GM21381 (cell line): ENCODE measurements around the gene PIP5K1A.

Experiments used
- ATAC-seq: cut with Tn5 transposase; IDR thresholded peaks from one replicate; pipeline ENCODE4 v1.9.1; 2021; ENCODE audit warnings: mild to moderate bottlenecking, moderate library complexity; ENCODE audit not compliant: unreplicated experiment

Gene PIP5K1A

GRCh38 chr1:151288502-151288901, 90.2 kb downstream of the PIP5K1A start:
- ATAC-seq, result no peak

DNA sequence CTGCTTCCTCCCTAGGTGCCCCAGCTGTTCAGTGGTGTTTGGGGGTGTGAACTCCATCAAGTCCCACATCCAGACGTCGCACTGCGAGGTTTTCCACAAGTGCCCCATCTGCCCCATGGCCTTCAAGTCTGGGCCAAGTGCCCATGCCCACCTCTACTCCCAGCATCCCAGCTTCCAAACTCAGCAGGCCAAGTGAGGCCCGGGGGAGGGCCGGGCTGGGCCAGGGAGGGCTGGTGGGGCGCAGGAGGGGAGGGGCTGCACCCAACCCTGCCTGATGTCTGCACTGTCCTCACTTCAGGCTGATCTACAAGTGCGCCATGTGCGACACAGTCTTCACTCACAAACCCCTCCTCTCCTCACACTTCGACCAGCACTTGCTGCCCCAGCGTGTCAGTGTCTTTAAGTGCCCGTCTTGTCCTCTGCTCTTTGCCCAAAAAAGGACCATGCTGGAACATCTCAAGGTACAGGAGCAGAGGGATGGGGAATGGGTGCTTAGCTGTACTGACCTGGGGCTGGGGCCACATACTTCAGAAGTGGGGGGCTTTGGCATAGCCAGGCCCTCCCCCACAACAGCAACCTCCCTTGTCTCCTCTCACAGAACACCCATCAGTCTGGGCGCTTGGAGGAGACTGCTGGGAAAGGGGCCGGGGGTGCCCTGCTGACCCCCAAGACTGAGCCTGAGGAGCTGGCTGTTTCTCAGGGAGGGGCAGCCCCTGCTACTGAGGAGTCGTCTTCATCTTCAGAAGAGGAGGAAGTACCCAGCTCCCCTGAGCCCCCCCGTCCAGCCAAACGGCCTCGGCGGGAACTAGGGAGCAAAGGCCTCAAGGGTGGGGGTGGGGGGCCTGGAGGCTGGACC, 91.0 kb downstream of the PIP5K1A start:
- no peak for ATAC-seq

GRCh38 chr1:151289991-151290708, 91.8 kb downstream of the PIP5K1A start:
- no peak for ATAC-seq

- ATAC-seq, result no peak
These were observed 92.5 kb downstream of the PIP5K1A start for GRCh38 chr1:151290709-151291303.

DNA sequence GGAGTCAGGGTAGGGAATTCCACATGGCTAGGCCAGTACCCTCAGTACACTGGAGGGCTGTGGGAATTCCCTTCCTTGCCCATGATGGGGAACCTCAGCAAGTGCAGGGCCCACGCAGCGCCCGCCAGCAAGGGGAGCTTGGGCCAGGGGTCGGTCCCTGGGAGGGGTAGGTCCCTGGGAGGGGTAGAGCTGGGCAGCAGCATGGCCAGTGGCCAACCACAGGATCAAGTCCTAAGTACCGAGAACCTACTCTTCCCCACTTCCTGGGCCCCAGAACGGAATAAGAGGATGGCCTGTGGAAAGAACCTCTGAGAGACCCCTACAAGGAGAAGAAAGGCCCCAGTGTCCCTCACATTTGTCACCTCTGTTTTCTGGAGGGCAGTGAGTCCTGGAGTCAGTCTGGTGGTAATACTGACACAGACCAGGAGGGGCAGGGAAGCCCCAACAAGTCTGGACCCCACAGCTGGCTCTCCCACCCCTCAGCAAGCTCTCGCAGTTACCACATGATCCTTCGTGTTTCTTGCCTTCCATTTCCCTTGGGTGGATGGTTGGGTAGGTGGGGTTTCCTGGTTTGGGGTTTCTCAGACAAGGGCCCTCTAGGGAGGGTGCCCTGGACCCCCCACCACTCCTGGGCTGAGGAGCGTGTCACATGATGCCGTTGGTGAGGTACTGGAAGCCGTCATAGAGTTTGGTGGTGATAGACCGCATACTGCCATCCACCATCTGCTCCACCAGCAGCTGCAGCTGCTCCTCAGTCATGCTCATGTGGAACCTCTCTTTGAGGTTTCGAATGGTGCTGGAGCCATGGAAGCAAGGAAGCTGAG, 94.1 kb downstream of the PIP5K1A start:
- no peak for ATAC-seq

DNA sequence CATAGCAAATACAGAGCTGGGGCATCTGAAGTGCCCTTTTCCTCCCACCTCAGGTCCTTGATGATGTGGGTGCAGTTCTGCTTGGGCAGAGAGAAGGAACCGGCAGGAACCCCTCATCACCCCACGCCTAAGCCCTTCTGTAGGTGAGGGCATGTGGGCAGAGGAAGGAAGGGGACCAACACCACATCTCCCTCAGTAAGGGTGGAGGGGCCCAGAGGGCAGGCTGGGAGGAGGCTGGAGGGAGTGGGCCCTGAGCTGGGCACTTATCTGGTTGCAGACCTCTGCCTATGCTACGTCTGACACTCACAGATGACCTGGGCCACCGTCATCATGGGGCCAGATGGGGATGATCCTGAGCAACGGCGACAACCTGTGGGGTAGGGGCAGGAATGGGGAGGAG, 94.7 kb downstream of the PIP5K1A start:
- no peak for ATAC-seq

DNA sequence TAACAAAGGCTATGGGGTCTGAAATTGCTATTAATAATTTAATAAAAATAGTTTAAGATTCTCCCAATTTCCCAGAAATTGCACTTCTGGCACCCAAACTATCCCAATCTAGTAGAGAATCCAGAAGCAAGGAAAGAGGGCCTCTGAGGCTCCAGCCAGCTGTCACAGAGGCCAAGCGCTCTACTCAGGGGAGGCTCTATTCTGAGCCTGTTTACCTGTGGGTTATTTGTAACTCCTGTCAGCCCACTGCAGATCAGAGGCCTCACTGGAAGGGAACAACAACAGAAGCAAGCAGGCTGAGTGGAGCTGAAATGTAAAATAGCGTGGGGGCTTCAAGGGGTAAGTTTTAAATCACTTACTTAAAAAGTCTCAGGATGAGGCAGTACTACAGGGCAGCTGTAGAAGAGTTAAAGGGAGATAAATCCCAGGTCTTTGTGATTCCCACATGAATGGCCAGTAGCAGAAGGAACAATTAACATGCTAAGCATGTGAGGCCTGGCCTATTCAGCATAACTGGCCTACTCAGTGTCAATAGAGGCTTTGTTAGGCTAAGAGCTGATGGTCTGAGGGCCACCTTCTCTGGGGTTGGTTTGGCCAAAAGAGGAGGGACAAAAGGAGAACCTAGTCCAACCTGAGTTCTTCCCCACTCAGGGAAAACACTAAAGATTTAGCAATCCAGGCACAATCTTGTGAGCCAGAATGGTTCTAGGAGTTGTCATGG, 96.5 kb downstream of the PIP5K1A start:
- no peak for ATAC-seq
